Measurements from ENCODE around the gene CPAMD8. TPM values are rescaled to one million over a fixed set of nuclear protein-coding genes. Genes with fewer than 3 reads are reported as not detected.
A peak's percentile ranks its signal among the peaks of the same experiment; 100 is the strongest.

The CPAMD8 gene
- total RNA-seq, 1 donor from 2014 or later: 1.3 TPM

GRCh38 chr19:16896146-16897028 lies 130.2 kb downstream of the CPAMD8 start:
- DNase-seq (ENCODE audit: low spot score): no peak
- no peak for ATAC-seq

GRCh38 chr19:16895467-16896145 lies 131.0 kb downstream of the CPAMD8 start:
- ATAC-seq (no peak), DNase-seq (ENCODE audit: low spot score) (no peak)

- no peak for DNase-seq (ENCODE audit: low spot score)
- ATAC-seq: no peak
These were observed 132.5 kb downstream of the CPAMD8 start for GRCh38 chr19:16894080-16894479.

GRCh38 chr19:16893686-16893989 lies 133.0 kb downstream of the CPAMD8 start:
- no peak for DNase-seq (ENCODE audit: low spot score)
- ATAC-seq: no peak

GRCh38 chr19:16892868-16893685 lies 133.5 kb downstream of the CPAMD8 start:
- DNase-seq (ENCODE audit: low spot score): no peak

GRCh38 chr19:16892436-16892835 lies 134.2 kb downstream of the CPAMD8 start:
- ATAC-seq (no peak), DNase-seq (ENCODE audit: low spot score) (no peak)

More at GRCh38 chr19:16892868-16893685, 133.5 kb downstream of the CPAMD8 start:
- ATAC-seq: no peak

GRCh38 chr19:16891696-16892382 lies 134.8 kb downstream of the CPAMD8 start:
- ATAC-seq (no peak), DNase-seq (ENCODE audit: low spot score) (no peak)

- no peak for ATAC-seq
- no peak for DNase-seq (ENCODE audit: low spot score)
These were observed 136.0 kb downstream of the CPAMD8 start for GRCh38 chr19:16890461-16891184.

GRCh38 chr19:16889883-16890460 lies 136.6 kb downstream of the CPAMD8 start:
- DNase-seq (ENCODE audit: low spot score) (no peak), ATAC-seq (no peak)

GRCh38 chr19:16889366-16889882 lies 137.2 kb downstream of the CPAMD8 start:
- DNase-seq (ENCODE audit: low spot score) (no peak), ATAC-seq (no peak)

GRCh38 chr19:16888629-16889365 lies 137.8 kb downstream of the CPAMD8 start, which contains the start of gene F2RL3:
F2RL3 (plus strand) TSS chr19:16888999; CDS start chr19:16889190, 191 bp downstream.
- ATAC-seq: peak; percentile 40
- no peak for DNase-seq (ENCODE audit: low spot score)

GRCh38 chr19:16887353-16888265 lies 139.0 kb downstream of the CPAMD8 start:
- ATAC-seq (peak; percentile 20), DNase-seq (ENCODE audit: low spot score) (no peak)

GRCh38 chr19:16886305-16886880 lies 140.2 kb downstream of the CPAMD8 start:
- ATAC-seq (peak; percentile 70), DNase-seq (ENCODE audit: low spot score) (peak; percentile 56)

GRCh38 chr19:16885166-16885565 lies 141.4 kb downstream of the CPAMD8 start:
- no peak for DNase-seq (ENCODE audit: low spot score)
- no peak for ATAC-seq

GRCh38 chr19:16883522-16883921 lies 143.1 kb downstream of the CPAMD8 start:
- ATAC-seq: no peak
- no peak for DNase-seq (ENCODE audit: low spot score)

GRCh38 chr19:16882146-16882545 lies 144.5 kb downstream of the CPAMD8 start:
- ATAC-seq: no peak
- no peak for DNase-seq (ENCODE audit: low spot score)

- no peak for DNase-seq (ENCODE audit: low spot score)
- ATAC-seq: peak; percentile 14
These were observed 145.6 kb downstream of the CPAMD8 start for GRCh38 chr19:16880884-16881554.
